D721Med (cell line): ENCODE measurements around the gene ERC2.

ENCODE experiments used
- DNase-seq: peaks from one replicate; pipeline ENCODE4 v3.0.0; 2011; ENCODE audit warnings: low spot score; ENCODE audit not compliant: insufficient read length
- FAIRE-seq: peaks from 2 replicates; lab custom pipeline; 2011; peaks lifted over from hg19 to GRCh38; lab: Jason Lieb, UNC
- TF ChIP-seq, protein P1 (sequence below): IDR thresholded peaks from 2 replicates; pipeline ENCODE4 v1.5.1; 2012; ENCODE audit warnings: mild to moderate bottlenecking, control low read depth; ENCODE audit not compliant: insufficient read depth; ENCODE audit errors: missing control alignments

ERC2 gene

DNA sequence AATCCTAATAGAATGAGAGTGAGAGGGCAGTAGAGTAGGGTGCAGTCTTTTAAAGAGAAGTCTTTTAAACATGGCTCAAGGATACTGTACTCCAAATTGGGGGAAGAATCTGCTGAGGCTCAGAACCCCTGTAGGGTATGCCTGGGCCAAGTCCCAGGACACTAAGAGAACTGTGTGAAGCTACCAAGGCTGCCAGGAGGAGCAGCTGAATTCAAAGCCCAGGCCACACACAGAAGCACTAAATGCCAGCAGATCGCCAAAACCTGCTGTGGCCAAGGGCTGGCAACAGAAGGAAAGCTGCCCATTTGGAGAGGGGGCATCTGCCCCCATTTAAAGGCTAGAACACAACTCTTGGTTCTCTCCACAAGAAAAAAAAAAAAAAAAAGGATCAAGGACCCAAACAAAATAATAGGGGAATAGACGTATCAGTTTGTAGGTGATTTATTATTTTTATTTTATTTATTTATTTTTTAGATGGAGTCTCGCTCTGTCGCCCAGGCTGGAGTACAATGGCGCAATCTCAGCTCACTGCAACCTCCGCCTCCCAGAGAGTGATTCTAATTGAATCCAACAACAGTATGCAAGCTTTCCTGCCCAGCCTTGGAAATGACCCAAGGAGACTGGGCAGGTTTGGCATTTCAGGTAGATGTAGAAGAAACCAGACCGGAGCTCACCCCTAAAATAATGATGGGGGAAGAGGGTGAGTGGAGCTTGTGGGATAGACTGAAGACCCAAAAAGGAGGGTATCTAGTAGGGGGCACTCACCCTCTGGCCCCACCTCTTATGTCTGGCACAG lies 702.2 kb downstream of the ERC2 start:
- FAIRE-seq (no peak), DNase-seq (no peak)
- TF ChIP-seq, protein P1, sequence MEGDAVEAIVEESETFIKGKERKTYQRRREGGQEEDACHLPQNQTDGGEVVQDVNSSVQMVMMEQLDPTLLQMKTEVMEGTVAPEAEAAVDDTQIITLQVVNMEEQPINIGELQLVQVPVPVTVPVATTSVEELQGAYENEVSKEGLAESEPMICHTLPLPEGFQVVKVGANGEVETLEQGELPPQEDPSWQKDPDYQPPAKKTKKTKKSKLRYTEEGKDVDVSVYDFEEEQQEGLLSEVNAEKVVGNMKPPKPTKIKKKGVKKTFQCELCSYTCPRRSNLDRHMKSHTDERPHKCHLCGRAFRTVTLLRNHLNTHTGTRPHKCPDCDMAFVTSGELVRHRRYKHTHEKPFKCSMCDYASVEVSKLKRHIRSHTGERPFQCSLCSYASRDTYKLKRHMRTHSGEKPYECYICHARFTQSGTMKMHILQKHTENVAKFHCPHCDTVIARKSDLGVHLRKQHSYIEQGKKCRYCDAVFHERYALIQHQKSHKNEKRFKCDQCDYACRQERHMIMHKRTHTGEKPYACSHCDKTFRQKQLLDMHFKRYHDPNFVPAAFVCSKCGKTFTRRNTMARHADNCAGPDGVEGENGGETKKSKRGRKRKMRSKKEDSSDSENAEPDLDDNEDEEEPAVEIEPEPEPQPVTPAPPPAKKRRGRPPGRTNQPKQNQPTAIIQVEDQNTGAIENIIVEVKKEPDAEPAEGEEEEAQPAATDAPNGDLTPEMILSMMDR, result no peak

DNA sequence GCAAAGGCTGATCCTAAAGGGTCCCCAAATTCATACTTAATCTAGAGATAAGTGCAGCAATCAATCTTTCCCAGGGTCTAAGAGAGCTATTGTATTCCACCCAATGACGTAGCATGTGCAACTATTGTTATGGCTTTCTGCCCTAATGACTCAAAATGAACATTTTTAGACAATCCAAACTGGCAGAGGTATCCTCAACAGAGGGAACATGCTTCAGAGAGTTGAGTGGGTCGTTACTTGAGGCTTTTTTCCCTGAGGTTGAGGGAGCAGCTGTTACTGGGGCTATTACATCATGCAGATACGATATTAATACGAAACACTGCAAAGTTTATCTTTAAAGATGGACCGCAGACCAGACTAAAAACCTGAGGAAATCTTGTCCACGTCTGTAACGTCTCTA lies 702.9 kb downstream of the ERC2 start:
- TF ChIP-seq, protein P1, result no peak
- no peak for DNase-seq
- FAIRE-seq, result no peak

DNA sequence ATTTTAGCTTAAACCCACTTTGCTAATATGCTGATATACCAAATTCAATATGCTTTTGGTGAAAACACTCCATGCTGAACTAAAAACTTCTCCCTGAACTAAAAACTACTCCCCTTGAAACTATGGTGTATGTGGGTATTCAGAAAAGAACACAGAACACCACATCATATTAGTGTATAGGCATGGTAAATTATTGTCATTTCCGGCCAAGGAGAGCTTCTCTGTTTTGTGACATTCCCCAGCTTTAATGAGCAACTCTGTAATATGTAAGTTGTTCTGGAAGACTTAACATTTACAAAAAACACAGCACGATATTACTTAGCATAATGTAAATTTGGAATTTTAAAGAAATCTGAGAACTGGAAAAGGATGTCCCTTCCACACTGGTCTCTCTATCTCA lies 711.3 kb downstream of the ERC2 start:
- TF ChIP-seq, protein P1, result no peak
- FAIRE-seq (no peak), DNase-seq (no peak)

DNA sequence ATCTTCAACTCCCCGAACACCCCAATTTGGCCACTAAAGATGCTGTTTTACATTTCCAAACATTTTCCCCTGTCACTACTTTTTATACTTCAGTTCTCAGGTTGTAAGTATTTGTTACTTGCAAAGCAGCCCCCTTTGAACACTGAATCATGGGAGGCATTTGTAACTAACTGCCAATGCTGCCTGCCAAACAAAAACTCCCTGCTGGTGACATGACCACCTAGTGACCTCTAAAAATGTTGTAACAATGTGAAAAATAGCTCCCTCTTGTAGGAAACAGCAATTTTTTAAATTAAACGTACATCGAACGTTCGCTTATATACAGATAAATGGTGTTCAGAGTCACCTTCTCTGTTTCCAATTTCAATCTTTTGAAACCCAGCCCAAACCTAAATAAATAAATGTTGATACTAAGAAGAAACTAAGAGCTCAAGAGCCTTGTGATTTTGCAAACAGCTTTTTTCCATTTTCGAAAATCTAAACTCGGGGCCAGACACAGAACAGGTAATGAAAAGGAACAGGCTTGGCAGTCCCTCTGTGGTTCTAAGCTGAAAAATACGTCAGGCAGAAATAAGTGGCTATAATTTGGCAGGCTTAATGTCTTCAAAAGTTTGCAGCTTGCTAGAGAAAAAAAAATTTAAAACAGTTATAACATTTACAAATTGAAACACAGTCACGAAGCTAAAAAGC lies 712.6 kb downstream of the ERC2 start:
- no peak for FAIRE-seq
- DNase-seq, result no peak
- TF ChIP-seq, protein P1, result no peak

DNA sequence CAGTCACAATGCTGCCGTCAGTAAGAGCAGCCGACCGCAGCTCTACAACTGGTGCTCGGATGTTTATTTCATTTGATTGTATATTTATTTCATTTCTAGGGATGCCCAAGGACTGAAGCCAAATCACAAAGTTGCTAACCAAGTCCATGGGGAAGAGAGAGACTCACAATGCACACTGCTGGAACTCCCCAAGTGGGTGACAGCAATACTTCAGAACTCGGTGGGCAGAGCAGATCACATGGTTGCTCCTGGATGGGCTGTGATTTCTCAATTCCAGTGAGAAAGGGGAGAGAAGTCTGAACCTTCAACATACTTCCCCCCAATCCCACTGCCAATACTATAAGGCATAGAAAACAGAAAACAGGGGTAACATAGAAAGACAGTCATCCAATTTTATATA lies 715.4 kb downstream of the ERC2 start:
- no peak for FAIRE-seq
- TF ChIP-seq, protein P1, result no peak
- DNase-seq, result no peak

DNA sequence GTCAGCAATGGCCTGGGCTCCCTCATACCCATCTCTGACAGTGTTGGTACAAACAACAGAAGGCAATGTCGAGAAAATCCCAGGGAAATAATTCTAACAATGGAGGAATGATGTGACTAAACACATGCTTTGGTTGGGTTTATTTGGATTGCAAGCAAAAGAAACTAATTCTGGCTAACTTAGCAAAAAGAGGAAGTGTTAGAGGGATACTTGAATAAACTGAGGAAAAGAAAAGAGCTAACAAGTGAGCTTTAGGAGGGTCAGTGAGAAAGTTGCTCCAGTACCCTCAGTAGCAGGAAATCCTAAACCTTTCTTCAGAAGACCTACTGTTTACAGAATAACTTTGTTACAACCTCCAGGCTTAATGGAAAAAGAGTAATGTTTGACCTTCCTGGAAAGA lies 716.5 kb downstream of the ERC2 start:
- TF ChIP-seq, protein P1, result no peak
- no peak for FAIRE-seq
- DNase-seq, result no peak

DNA sequence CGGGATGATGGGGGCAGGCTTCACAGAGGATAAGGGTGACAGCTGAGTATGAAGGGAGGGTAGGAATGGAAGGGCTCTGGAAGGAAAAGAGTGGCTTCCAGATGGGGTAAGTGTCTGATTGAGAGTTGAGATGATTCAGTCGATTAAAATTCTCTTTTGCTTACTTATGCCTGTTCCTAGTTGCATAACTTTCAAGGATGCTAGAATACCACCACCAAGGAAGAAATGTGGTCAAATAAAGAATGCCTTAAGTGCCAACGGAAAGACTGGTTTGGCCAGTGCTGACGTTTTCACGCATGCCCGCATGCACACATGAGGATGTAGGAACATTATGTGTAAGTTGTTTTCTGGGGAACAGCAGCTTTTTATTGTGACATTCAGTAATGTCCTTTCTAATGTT lies 717.7 kb downstream of the ERC2 start:
- DNase-seq (no peak), FAIRE-seq (no peak)

More for the DNA sequence above, 717.7 kb downstream of the ERC2 start:
- TF ChIP-seq, protein P1, result no peak
